ENCODE measurements around the gene DTWD2.
A peak's percentile ranks its signal among the peaks of the same experiment; 100 is the strongest.
"Not testable (repeated sequence)": the region's sequence is repeated elsewhere in the genome, so short reads cannot be mapped to it uniquely, and the experiment has no call there.

DTWD2 gene

DNA sequence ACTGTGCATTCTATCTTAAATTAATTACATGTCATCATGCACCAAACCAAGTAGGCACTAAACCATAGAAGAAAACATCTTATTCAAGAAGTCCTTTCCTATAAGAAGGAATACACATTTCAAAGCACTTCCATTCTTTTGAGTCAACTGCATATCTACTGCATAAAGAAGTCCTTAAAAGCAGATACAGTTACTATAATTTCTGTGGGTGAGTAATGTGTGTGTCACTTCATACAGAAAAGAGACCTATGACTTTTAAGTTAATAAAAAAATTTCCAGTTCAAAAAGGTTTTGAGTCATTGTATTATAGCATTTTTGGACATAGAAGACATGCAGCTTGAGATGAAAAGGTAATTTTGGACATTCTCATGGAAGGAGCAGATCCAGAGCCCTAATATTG, 125.0 kb downstream of the DTWD2 start:
- DNase-seq (ENCODE audit: low spot score): no peak

DNA sequence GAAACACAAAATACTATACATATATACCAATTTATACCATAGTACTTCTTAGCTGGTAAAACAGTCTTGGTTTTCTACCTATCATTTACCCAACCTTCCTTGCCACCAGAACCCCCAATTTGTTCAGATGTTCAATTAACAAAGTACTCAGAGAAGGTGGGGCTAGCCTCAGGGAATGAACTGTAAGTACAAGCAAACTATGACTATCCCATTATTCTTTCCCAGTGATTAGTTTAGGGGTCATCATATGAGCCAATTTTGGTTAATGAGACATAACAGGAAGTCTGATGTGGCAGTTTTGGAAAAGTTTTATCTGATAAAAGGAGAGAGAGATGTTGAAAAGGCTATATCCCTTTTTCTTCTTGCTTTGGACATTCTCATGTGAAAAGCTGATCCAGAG, 125.8 kb downstream of the DTWD2 start:
- no peak for DNase-seq (ENCODE audit: low spot score)

DNA sequence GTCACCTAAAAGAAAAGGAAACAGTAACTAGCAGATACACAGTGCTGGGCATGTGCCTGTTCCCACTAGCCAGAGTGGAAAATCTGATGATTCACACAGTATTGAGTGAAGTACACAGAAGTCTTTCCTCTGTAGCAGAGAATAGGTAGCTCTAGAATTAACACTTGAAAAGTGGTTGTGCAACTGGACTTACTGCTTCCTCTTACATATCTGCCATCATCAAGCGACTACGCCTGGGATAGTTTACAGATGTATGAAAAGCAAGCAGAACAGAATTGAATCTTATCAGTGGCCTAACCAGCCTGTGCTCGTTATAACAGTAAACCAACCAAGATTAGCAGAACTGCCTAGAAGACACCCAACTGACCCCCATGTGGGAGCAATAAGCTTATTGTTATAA, 130.6 kb downstream of the DTWD2 start:
- no peak for DNase-seq (ENCODE audit: low spot score)

DNA sequence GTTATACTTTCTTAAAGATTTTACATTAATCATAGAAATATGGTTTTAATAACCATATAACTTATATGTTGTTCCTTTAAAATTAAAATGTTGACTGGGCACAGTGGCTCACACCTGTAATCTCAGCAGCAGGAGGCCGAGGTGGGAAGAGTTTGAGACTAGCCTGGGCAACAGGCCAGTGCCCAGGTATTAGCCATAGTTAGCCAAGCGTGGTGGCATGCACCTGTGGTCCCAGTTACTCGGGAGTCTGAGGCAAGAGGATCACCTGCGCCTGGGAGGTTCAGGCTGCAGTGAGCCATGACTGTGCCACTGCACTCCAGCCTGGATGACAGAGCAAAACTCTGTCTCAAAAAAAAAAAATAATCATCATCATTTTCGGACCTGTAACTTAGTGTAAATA, 133.5 kb downstream of the DTWD2 start:
- no peak for DNase-seq (ENCODE audit: low spot score)

DNA sequence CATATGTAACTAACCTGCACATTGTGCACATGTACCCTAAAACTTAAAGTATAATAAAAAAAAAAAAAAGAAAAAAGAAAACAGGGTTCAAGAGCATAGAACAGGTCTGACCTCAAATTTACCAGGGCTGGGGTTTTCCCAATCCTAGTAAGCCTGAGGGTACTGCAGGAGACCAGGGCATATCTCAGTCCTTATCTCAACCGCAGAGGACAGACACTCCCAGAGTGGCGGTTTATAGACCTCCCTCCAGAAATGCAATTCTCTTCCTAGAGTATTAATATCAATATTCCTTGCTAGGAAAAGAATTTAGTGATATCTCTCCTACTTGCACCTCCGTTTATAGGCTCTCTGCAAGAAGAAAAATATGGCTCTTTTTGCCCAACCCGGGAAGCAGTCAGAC, 136.6 kb downstream of the DTWD2 start:
- DNase-seq (ENCODE audit: low spot score): not testable (repeated sequence)

DNA sequence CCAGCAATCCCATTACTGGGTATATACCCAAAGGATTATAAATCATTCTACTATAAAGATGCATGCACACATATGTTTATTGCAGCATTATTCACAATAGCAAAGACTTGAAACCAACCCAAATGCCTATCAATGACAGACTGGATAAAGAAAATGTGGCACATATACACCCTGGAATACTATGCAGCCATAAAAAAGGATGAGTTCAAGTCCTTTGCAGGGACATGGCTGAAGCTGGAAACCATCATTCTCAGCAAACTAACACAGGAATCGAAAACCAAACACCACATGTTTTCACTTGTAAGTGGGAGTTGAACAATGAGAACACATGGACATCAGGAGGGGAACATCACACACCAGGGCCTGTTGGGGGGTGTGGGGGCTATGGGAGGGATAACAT, 138.8 kb downstream of the DTWD2 start:
- not testable (repeated sequence) for DNase-seq (ENCODE audit: low spot score)

DNA sequence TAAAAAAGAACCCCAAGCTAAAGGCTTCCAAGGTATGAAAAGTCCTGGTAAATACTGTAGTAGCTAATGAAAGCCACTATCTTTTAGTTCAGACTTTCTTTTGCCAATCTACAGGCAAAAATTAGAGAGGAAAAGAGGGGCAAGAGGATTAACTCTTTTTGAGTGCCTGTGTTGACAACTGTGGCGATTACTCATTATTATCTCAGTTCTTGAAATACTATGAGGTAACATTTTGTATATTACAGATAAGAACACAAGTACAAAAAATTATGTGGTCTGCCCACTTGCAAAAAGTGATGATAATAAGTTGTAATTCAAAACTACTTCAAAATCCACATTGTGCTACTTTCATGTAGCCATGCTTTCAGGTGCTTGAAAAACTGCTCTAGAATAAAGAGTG, 144.0 kb downstream of the DTWD2 start:
- DNase-seq (ENCODE audit: low spot score): no peak

DNA sequence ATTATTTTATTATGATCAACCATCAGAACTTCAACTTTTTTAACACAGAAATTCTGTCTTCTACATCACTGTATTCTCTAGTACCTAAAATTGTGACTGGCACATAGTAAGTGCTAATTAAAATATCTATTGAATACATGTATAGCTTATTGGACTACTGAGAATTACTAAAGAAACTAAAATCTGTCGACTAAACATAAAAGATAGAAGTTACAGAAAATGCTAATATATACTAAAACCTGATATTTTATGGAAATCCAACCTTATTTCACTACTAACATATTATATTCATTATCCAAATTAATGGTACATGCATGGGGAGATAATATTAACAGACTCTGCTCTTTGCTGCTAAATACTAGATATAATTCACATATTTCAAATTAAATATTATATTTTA, 153.6 kb downstream of the DTWD2 start:
- no peak for DNase-seq (ENCODE audit: low spot score)

DNA sequence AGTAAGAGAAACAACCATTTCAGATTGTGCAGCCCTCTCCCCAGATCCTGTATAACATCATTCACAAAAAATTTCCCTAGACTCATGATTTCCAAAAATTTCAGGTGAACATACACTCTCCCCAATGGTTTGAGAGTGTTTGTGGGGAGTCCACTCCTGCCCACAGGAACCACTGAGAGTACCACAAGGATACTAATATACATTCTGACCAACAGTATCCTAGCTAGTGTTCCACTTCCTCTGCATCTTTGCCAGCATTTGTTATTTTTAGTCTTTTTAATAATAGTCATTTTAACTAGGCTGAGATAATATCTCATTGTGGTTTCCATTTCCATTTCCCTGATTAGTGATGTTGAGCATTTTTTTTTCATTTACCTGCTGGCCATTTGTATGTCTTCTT, 155.4 kb downstream of the DTWD2 start:
- no peak for DNase-seq (ENCODE audit: low spot score)

DNA sequence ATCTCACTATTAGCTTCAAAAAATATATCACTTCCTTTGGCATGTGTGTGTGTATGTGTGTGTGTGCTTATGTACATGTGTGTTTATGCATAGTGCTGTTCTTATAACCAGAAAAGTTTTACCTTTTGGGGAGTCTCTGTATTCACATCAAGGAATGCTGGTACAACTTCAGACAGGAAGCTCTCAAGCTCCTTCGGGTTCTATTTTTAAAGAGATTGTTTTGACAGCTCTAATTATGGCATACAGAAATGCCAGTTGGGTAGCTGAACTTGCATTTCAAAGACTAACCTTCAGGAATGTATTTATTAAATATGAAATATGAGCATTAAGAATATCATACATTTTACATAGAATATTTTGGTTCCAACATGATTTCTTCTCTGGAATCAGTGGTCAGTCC, 163.1 kb downstream of the DTWD2 start:
- DNase-seq (ENCODE audit: low spot score): no peak

DNA sequence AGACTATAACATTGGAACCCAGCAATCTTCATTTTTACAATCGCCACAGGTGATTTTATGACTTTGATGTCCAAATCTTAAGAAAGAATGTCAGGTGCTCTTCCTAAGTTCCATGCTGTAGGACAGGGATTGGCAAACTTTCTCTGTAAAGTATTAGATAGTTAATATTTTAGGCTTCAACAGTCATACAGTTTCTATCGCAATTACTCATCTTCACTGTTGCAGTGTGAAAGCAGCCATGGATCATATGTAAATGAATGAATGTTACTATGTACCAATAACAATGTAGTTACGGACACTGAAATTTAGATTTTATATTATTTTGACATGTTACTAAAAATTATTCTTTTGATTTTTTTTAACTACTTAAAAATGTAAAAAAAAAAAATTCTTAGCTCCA, 169.7 kb downstream of the DTWD2 start:
- DNase-seq (ENCODE audit: low spot score): no peak

DNA sequence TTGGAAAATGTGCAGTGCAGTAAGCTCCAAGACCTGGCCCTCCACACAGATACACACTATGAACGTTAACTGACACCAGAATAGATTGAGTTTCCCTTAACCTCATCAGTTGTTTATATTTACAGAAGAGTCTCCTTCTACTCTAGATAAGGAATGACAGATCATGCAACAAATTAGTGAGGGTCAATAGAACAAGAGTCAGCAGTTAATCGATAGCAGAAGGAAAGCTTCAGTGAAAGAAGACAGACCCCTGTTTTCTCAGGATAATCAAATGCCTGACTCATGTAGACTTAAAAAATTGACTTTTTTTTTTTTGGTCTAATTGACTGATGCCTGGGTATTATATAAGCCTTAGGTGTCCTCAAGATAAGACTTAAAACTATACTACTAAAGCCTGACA, 179.9 kb downstream of the DTWD2 start:
- no peak for DNase-seq (ENCODE audit: low spot score)

DNA sequence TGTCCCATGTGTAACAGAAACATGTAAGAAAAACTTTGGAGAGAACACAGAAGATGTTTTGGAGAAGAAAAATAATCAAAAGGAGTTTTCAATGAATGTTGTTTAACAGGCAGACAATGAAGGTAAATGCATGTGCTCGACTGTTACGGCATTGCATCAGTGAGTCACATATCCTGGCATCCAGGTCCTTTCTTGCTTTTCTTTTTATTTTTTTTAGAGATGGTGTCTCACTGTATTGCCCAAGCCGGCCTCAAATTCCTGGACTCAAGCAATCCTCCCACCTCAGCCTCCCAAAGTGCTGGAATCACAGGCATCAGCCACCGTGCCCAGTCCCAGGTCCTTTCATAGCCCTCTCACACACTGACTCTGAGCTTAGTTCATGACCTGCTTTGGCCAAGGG, 181.8 kb downstream of the DTWD2 start:
- no peak for DNase-seq (ENCODE audit: low spot score)

DNA sequence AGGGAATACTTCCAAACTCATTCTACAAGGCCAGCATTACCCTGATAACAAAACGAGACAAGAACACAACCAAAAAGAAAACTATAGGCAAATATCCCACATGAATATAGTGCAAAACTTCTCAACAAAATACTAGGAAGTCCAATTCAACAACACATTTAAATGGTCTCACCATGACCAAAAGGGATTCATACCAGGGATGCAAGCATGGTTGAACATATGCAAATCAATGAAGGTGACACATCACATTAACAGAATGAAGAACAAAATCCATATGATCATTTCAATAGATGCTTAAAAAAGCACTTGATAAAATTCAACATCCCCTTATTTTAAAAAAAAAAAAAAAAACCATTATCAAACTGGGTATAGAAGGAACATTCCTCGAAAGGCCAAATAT, 186.0 kb downstream of the DTWD2 start:
- DNase-seq (ENCODE audit: low spot score): no peak

DNA sequence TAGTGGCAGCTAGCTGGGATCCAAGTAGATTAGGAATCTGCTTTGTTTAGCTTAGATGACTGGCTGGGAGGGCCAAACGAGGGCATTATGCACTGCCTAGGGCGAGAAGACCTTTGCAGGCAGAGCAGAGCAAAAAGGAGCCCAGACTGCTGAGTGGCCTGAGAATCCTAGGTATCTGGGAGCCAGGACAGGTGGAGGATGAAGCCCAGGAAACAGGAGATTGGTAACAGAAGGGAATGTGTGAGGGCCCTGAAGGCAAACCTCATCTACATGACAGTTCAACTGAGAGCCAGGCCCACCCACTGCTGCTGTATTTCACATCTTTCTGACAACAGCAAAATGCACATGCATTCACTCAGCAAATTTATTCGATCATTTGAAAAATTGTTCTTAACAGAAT, 192.3 kb downstream of the DTWD2 start:
- DNase-seq (ENCODE audit: low spot score): no peak

DNA sequence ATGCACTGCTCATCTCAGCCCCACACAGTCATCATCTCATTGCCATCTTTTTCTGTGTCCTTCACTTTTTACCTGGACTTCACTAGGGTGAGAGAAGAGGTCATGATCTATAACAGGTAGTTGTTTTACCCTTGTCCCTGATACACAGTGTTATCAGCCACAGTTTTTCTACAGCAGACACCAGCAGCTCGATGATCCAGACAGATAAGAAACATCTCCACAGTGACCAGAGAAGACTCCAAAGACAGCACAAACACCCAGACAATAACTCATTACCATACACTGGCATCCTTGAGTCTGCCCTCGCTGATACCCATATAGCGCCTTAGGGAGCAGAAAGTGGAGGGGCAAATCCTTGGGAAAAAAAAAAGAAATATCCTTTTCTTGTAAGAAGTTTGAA, 194.1 kb downstream of the DTWD2 start:
- no peak for DNase-seq (ENCODE audit: low spot score)

DNA sequence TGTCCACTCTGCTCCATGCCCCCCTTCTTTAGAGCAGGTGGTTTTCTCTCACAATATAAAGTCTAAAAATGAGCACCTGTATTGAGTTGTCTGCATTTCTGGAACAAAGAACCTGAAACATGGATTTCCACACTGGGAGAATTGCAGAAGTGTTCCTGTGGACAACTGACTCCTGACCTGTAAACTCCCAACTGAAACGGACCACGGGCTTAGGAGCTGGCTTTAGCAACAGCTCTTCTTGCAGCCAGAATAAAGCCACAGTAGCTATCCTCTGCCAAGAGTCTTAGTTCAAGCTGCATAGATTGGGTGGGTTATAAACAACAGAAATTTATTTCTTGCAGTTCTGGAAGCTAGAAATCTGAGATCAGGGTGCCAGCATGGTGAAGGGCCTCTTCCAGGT, 194.7 kb downstream of the DTWD2 start:
- no peak for DNase-seq (ENCODE audit: low spot score)

DNA sequence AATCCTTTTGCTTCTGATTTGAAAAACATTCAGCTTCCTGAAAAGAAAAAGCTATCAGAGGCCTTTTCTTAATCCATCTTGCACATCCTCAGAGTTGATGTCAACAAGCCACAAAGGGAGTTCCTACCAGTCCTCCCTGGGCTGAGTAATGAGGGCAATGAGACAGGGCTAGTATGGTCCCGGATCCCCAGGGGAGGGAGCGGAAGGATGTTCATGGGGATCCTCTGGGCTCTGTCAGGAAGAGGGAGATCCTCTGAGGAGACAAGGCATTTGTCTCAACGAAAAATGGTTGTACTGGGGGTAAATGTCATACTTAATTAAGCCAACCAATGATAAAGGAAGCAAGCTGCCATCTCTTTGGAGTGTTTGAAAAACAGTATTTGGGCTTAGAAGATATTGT, 195.3 kb downstream of the DTWD2 start:
- no peak for DNase-seq (ENCODE audit: low spot score)

DNA sequence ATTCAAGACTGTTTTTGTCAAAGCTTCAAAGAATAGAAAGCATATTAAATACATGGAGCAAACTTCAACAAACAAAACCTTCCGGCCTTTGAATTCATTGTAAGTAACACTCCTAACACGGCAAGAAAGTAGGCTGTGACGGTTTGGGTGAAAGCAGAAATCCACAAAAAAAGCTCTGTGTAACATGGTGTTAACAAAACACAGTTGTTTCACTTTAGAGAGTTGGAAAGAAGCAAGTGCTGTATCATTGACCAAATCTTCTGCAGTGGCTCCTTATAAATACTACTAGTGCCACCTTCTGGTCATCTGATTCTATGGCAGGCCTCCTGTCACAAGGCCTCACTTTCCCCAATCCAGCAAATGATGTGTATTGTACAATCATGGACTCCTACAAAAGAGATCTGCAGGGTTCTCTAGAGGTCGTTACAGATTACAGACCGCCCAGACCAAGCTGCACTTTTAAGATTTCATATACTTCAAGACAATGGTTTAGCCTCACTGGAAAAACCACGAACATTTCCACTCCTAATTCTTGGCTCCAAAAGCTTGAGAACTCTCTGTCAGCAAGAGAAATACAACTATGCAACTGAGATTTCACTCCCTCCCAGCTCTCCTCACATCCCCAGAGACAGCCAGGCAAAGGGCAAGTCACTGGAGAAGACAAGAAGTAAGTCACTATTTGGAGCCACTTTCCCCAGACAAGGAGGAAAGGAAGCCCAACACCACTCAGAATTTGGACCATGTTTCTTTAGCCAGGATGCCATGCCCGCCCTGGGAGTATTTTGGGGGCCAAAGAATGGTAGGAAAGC, 196.2 kb downstream of the DTWD2 start:
- DNase-seq (ENCODE audit: low spot score): peak; percentile 53

DNA sequence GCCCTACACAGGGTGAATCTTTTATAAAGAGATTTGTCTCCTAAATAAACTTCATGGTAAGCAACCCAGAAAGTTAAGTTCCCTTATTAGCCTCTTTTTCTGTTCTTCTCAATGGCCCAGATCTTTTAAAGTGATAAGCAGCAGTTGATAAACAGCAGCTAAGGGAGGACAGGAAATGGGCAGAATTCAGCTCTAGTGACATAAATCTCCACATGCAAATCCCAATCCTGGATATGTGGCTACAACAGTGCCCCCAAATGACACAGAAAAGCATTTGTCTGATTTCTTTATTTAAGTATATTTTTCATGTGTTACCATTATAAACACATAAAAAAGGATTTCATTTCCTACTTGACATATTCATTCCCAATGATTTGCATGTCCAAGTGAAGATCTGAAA, 199.0 kb downstream of the DTWD2 start:
- DNase-seq (ENCODE audit: low spot score): no peak

DNA sequence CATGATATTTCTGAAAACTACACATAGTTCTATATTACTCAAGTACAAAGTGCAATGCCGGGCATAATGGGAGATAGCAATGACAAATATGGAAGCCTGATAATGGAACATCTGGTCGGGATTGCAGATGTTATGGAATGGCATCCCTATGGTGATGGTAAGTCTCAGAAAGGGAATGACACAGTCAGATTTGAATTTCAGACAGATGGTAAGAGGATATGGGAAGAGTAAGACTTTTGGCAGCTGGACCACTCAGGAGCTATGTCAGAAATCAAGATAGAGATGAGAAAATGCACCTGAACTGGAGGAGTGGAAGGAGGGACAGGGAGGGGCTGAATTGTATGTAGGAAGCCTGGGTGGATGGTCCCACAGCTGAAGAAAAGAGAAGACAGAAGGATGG, 200.0 kb downstream of the DTWD2 start:
- DNase-seq (ENCODE audit: low spot score): no peak
